ENCODE data around the gene CREB3L1.

GRCh38 chr11:46335890-46336562, 58.6 kb downstream of the CREB3L1 start:
- no peak for TF ChIP-seq EP300 (IDR thresholded peaks at IDR 0.05; ENCODE audit: low read depth in 2 of 2, low read length in 2 of 2)
- TF ChIP-seq EP300 (CRISPR knock-in tag; IDR thresholded peaks at IDR 0.05; ENCODE audit: borderline replicate concordance) = no peak
- no peak for TF ChIP-seq TCF12 (IDR thresholded peaks at IDR 0.05)
- TF ChIP-seq TCF12 (CRISPR knock-in tag; IDR thresholded peaks at IDR 0.05) = no peak
